ENCODE results near the gene MCTP1.

The MCTP1 gene

DNA sequence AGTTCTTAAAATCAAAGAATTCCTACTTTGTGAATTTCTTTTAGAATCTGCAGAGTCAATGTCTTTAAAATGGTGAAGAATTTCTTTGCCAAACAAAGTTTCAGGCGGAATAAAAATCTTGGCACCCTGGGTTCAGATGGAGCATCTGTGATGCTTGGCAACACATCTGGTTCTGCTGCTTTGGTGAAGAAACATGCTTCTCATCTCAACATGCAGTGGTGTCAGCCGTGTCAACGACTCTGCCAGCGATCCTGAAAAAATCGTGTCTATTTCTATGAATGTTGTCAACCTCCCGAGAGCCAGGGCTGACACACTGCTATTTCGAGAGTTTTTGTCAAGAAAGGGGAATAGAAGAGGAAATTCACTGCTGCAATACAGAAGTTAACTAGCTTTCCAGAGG, 514.9 kb downstream of the MCTP1 start:
- no peak for DNase-seq (ENCODE audit: low read depth in 2 of 2)

- no peak for DNase-seq (ENCODE audit: low read depth in 2 of 2)
These were observed 523.1 kb downstream of the MCTP1 start for GRCh38 chr5:94761786-94762185.

GRCh38 chr5:94761055-94761454, 523.8 kb downstream of the MCTP1 start:
- DNase-seq (ENCODE audit: low read depth in 2 of 2), result no peak

GRCh38 chr5:94759961-94760360, 524.9 kb downstream of the MCTP1 start:
- DNase-seq (ENCODE audit: low read depth in 2 of 2), result no peak

DNA sequence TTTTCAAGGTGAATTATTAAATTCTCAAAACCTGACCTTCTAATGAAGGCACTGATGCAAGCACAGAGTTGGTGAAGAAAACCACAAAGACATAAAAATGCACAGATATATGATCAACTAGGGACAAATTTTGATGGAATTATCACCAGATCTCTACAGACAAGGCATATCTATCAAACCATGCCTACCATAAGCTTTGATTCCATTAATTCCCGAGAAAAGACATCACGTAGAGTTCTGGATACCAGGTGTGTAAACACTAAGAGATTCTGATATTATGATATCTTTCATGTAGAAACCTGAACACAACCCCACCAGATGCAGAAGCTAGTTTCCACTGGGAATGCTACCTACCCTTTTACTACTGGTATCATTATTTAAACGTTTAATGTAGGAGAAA, 525.9 kb downstream of the MCTP1 start:
- DNase-seq (ENCODE audit: low read depth in 2 of 2), result no peak

DNA sequence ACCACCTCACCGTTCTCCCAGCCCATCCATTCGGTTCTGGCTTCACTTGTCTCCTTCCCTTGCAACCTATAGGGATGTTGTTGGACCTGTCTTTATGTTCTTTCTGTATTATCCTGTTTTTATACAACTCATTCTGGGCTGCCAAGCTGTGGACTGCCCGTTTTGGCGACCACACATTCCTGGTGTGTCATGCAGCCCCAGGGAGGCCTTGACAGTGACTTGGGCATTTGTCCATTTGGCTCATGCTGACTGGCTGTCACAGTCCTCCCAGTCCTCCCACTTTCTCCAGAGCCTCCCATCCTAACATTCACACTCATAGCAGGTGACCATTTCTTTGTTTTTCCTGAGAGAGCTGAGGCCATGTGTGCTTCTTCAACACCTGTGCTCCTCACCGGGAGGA, 530.1 kb downstream of the MCTP1 start:
- DNase-seq (ENCODE audit: low read depth in 2 of 2), result no peak

GRCh38 chr5:94751460-94751859, 533.4 kb downstream of the MCTP1 start:
- DNase-seq (ENCODE audit: low read depth in 2 of 2), result no peak

GRCh38 chr5:94750681-94751080, 534.2 kb downstream of the MCTP1 start:
- DNase-seq (ENCODE audit: low read depth in 2 of 2), result no peak

GRCh38 chr5:94749042-94749441, 535.9 kb downstream of the MCTP1 start:
- no peak for DNase-seq (ENCODE audit: low read depth in 2 of 2)

DNA sequence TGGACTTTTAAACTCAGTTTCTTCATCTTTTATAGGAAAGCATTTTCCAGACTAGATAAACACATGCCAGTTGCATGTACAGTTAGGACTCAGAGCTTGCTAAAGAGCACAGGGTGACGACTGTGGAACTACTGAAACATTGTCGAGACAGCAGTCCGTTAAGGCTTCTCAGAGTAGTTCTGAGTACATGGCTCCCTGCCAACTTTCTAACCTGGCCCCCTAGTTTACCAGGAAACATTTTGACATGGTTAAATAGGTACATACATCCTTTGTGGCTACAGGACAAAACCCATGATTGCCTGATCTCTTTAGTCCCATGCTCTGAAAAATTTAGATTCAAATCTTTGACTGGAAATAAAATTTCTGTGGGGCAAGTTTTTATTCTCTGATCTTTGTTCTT, 536.7 kb downstream of the MCTP1 start:
- no peak for DNase-seq (ENCODE audit: low read depth in 2 of 2)

DNA sequence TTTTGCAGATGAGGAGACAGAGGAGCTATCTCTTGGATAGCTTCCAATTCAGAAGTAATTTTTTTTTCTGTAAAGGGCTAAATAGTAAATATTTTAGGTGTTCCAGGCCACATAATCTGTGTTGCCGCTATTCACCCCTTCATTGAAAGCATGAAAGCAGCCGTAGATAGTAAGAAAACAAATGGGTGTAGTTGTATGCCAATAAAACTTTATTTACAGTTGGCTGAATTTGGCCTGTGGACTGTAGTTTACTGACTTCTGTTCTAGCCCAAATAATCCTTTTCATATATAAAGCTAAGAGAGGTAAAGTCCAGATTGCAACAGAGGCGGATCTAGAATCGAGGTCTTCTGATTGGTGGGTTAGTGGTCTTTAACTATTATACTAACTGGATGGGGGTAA, 537.5 kb downstream of the MCTP1 start:
- no peak for DNase-seq (ENCODE audit: low read depth in 2 of 2)

GRCh38 chr5:94746731-94747124, 538.2 kb downstream of the MCTP1 start:
- no peak for DNase-seq (ENCODE audit: low read depth in 2 of 2)

GRCh38 chr5:94745786-94746730, 538.8 kb downstream of the MCTP1 start:
- no peak for DNase-seq (ENCODE audit: low read depth in 2 of 2)

- DNase-seq (ENCODE audit: low read depth in 2 of 2), result no peak
These were observed 540.0 kb downstream of the MCTP1 start for GRCh38 chr5:94744906-94745305.

- DNase-seq (ENCODE audit: low read depth in 2 of 2), result no peak
These were observed 542.0 kb downstream of the MCTP1 start for GRCh38 chr5:94742852-94743251.

DNA sequence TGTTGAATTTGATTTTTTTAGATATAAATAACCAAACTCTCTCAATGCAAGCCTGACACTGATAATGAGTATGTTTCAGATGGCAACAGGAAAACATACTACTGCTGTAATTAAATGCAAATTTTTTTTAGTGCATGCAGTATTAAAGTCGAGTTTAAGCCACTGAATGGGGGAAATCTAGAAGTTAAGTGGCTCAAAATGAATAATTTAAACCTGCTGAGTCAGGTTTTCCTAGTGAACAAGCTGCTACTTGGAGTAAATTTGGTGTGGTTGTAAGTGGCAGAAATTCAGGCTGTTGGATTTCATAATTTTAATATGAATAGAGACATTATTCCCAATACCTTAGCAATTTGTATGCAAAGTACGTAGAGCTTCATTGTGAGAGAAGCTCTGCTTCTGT, 544.6 kb downstream of the MCTP1 start:
- no peak for DNase-seq (ENCODE audit: low read depth in 2 of 2)

- no peak for DNase-seq (ENCODE audit: low read depth in 2 of 2)
These were observed 548.4 kb downstream of the MCTP1 start for GRCh38 chr5:94736498-94736897.

- no peak for DNase-seq (ENCODE audit: low read depth in 2 of 2)
These were observed 553.4 kb downstream of the MCTP1 start for GRCh38 chr5:94731471-94731870.

GRCh38 chr5:94725142-94725541, 559.8 kb downstream of the MCTP1 start:
- no peak for DNase-seq (ENCODE audit: low read depth in 2 of 2)

DNA sequence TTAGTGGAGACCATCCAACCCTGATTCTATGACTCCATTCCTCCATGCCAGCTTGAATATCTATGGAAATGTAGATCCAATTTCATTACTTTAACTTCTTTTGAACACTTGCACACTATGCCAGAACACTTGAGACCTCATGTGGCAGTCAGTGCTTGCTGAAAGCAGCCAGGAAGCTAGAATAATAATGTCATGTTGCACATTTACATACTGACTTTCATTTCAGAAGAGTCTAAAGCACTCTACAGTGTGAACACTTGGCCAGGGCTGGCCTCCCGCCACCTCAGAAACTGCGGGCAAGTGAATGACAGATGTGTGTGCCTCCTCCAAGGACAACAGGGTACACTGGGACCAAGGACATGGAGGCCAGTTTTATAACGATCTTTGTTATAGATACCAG, 569.1 kb downstream of the MCTP1 start:
- DNase-seq (ENCODE audit: low read depth in 2 of 2), result no peak

GRCh38 chr5:94711785-94712184, 573.1 kb downstream of the MCTP1 start:
- DNase-seq (ENCODE audit: low read depth in 2 of 2), result no peak

DNA sequence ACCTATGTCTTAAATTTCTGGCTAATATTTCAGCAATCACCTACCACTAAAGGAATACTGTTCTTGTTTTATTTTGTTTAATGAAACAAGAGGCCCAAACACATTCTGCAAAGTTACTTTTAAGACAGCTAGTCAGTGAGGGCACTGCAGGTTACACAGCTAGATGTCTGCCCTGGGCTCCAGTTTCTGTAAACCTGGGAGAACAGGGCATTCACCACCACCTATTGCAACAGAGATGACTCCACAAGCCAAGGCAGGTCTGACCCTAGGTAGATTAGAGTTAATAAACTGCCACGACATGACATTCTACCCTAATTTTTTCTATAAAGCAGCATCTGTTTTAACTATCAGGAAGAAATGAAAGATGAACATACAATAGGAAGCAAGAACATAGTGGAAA, 575.6 kb downstream of the MCTP1 start:
- no peak for DNase-seq (ENCODE audit: low read depth in 2 of 2)

DNA sequence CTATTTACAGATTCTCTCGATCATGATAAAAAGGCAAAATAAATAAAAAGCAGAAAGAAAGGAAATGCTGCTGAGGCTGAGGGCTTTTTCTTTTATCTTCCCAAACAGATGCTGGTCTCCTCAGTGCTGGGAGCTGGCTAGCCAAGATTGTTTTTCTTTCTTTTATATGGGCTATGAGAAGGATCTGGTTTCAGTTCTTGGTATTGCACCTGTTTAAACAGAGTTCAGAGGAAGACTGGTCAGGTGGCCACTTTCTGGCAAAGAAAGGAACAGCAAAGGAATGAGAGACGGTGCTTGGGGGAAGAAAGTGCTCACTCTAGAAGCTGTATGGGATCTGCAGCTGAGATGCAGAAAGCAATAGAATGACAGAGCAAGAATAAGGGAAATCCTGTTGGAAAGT, 577.5 kb downstream of the MCTP1 start:
- no peak for DNase-seq (ENCODE audit: low read depth in 2 of 2)

DNA sequence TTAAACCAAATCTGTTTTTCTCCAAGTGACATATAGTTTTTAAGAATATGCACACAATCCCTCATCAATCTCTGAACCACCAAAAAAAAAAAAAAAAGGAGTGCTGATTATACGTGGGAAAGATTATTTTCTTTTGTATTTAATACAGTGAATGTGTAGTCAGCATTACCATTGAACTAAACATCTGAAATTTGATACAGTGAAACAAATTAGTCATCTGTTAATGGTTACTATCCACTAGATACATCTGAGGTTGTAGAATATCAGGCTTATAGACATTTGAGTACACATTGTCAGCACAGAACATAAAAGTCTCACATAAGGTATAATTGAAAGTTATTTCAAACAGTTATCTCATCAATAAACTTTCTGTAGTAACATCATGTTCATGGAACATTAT, 579.5 kb downstream of the MCTP1 start:
- no peak for DNase-seq (ENCODE audit: low read depth in 2 of 2)
